ENCODE data around the gene CREB3L2. TPM values are rescaled to one million over a fixed set of nuclear protein-coding genes. Genes with fewer than 3 reads are reported as not detected.
A peak's percentile ranks its signal among the peaks of the same experiment; 100 is the strongest.
"Not testable (repeated sequence)": the region's sequence is repeated elsewhere in the genome, so short reads cannot be mapped to it uniquely, and the experiment has no call there.

The CREB3L2 gene
- total and polyA plus RNA-seq, 9 donors, result 21.2 to 110 (median 80.8) TPM

DNA sequence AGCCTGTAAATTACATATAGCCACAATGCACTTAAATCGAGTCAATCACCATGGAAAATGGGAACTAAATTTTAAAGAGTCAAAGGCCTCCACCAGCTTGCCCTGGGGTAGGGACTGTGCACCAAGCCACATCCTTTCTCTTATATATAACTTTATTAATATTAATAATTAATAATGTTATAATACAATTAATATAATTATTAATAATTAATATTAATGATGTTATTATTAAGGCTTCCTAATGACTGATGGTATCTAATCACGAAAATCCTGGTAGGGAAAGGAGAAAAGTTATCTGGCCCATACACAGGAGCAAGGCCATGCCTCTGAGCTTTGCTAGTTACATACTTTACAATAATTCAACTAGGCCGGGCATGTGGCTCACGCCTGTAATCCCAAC, 87.9 kb downstream of the CREB3L2 start:
- intact Hi-C loops (cut with DNase I), result loop anchor here in 1 of 4 donors (10.0 kb wide), 1 partner anchor 821 kb away; no protein-coding TSS in a partner anchor
- Histone ChIP-seq H3K27ac (no peak overlapping the region), H3K36me3 (no peaks in the 10 kb centered on the region), H3K4me1 (ENCODE audit: insufficient read depth) (peaks cover 2% of the 10 kb centered on the region), H3K9me3 (no peaks in the 10 kb centered on the region), H3K4me3 (no peak overlapping the region), H3K27me3 (no peaks in the 10 kb centered on the region)
- DNase-seq, result no peak
- TF ChIP-seq EP300 (IDR thresholded peaks at IDR 0.05) (no peak), CTCF (IDR thresholded peaks at IDR 0.05) (no peak), POLR2A (IDR thresholded peaks at IDR 0.05) (no peak)
- 77 to 91% (median 86%) methylated on average over 4 of the region's 4 CpGs for WGBS, 3 donors

GRCh38 chr7:137909042-137909441, 92.8 kb downstream of the CREB3L2 start:
- no peak for TF ChIP-seq EP300 (IDR thresholded peaks at IDR 0.05)
- no peak for TF ChIP-seq CTCF (IDR thresholded peaks at IDR 0.05)
- TF ChIP-seq POLR2A (IDR thresholded peaks at IDR 0.05), result no peak
- no peak overlapping the region for H3K4me3 ChIP-seq
- H3K27ac ChIP-seq, result peak overlapping the region in 1 of 2 donors; percentile 1
- no peaks in the 10 kb centered on the region for H3K27me3 ChIP-seq
- 39 to 71% (median 62%) methylated on average over 11 of the region's 11 CpGs for WGBS, 3 donors
- H3K9me3 ChIP-seq, result no peaks in the 10 kb centered on the region
- H3K36me3 ChIP-seq, result no peaks in the 10 kb centered on the region
- intact Hi-C loops (cut with DNase I), result loop anchor here in 1 of 4 donors (5.0 kb wide), 1 partner anchor 98 kb away; no protein-coding TSS in a partner anchor
- peak; percentile 30 to 61 (median 58) for DNase-seq
- H3K4me1 ChIP-seq (ENCODE audit: insufficient read depth), result peaks cover 2% of the 10 kb centered on the region

- Histone ChIP-seq H3K27ac (no peak overlapping the region), H3K4me1 (ENCODE audit: insufficient read depth) (peaks cover 2% of the 10 kb centered on the region), H3K9me3 (no peaks in the 10 kb centered on the region), H3K36me3 (no peaks in the 10 kb centered on the region), H3K4me3 (no peak overlapping the region), H3K27me3 (no peaks in the 10 kb centered on the region)
- TF ChIP-seq POLR2A (IDR thresholded peaks at IDR 0.05) (no peak), CTCF (IDR thresholded peaks at IDR 0.05) (no peak), EP300 (IDR thresholded peaks at IDR 0.05) (no peak)
- no peak for DNase-seq
- WGBS, 3 donors, result 93 to 98% (median 95%) methylated on average over 9 of the region's 9 CpGs
- intact Hi-C loops (cut with DNase I), result loop anchor here in 1 of 4 donors (5.0 kb wide), 1 partner anchor 99 kb away; no protein-coding TSS in a partner anchor
Measured at GRCh38 chr7:137908106-137908505, 93.8 kb downstream of the CREB3L2 start.

- H3K36me3 ChIP-seq; H3K9me3 ChIP-seq; H3K27me3 ChIP-seq; DNase-seq; H3K27ac ChIP-seq; H3K4me3 ChIP-seq; H3K4me1 ChIP-seq (ENCODE audit: insufficient read depth): not testable (repeated sequence)
- WGBS, 3 donors, result 92 to 94% (median 94%) methylated on average over 4 of the region's 4 CpGs
- intact Hi-C loops (cut with DNase I), result loop anchor here in 1 of 4 donors (5.0 kb wide), 1 partner anchor 101 kb away; no protein-coding TSS in a partner anchor
Measured at GRCh38 chr7:137906636-137907035, 95.2 kb downstream of the CREB3L2 start.

- H3K27me3 ChIP-seq, result no peaks in the 10 kb centered on the region
- H3K9me3 ChIP-seq, result no peaks in the 10 kb centered on the region
- H3K27ac ChIP-seq, result no peak overlapping the region
- H3K4me1 ChIP-seq (ENCODE audit: insufficient read depth), result peaks cover 2% of the 10 kb centered on the region
- intact Hi-C loops (cut with DNase I), result loop anchor here (2.0 to 5.0 kb wide), 4 partner anchors 102 to 837 kb away; no protein-coding TSS in a partner anchor
- no peaks in the 10 kb centered on the region for H3K36me3 ChIP-seq
- H3K4me3 ChIP-seq, result no peak overlapping the region
- no peak for TF ChIP-seq EP300 (IDR thresholded peaks at IDR 0.05)
- no peak for TF ChIP-seq CTCF (IDR thresholded peaks at IDR 0.05)
- TF ChIP-seq POLR2A (IDR thresholded peaks at IDR 0.05), result no peak
- no peak for DNase-seq
- WGBS, 3 donors, result 30 to 52% (median 39%) methylated on average over 1 of the region's 1 CpG
Measured at GRCh38 chr7:137904833-137905232, 97.1 kb downstream of the CREB3L2 start.

All from ovary (tissue), 9 donors.